HG03025 (cell line): ENCODE measurements around the gene FAM114A1.
"Not testable (repeated sequence)": the region's sequence is repeated elsewhere in the genome, so short reads cannot be mapped to it uniquely, and the experiment has no call there.

Source experiments
- ATAC-seq: cut with Tn5 transposase; IDR thresholded peaks from one replicate; pipeline ENCODE4 v1.9.1; 2021; ENCODE audit warnings: mild to moderate bottlenecking, moderate library complexity; ENCODE audit not compliant: unreplicated experiment, low FRiP score

Gene FAM114A1

GRCh38 chr4:38896940-38897339, 29.3 kb downstream of the FAM114A1 start:
- no peak for ATAC-seq

DNA sequence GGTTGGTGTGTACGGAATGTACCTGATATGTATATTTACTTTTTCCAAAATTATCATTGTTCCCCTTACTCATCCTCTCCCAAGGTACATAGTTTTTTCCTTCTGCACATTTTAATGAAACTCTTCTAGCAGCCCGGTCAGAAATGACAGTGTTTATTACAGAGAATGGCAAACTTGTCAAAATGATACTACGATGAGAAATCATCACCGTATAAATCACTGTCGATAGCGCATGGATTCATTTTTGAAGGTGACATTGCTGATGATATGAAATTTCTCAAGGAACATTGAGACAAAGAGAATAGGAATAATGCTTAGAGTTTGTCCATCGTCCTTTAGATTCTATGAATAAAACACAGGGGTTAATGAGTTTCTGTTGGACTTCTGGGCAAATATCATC, 30.6 kb downstream of the FAM114A1 start:
- ATAC-seq: no peak

DNA sequence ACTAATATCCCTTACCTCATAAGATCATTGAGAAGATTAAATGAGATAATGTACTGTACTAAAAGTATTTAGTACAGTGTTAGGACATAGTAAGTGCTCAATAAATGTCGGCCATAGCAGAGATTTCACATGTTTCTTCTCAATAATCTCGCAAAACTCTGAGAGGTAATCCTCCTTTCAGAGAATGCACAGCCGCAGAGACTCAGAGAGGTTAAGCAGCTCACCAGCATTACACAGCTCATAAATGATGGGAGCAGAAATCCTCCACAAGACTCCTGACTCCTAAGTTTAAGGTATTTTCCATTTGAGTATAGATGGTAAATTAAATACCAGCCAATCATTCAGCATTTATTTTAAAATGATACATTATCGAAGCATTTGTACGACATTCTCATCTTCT, 34.6 kb downstream of the FAM114A1 start:
- ATAC-seq: no peak

DNA sequence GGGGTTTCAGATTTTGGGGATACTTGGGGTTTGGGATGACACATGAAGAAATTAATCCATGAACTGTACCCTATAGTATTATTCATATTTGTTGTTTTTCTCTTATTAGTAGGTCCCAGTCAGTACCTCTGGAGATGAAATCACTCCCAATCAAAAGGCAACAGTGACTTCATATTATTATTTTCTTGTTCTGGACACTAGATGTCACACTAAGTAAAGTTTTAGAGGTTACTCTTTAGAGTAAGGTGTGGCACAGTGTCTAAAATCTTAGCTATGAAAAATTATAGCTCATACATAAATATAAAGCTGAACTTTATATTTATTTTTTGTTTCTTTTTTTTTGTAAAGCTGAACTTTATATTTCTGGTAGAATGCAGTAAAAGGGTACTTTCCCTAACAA, 35.1 kb downstream of the FAM114A1 start:
- ATAC-seq: no peak

DNA sequence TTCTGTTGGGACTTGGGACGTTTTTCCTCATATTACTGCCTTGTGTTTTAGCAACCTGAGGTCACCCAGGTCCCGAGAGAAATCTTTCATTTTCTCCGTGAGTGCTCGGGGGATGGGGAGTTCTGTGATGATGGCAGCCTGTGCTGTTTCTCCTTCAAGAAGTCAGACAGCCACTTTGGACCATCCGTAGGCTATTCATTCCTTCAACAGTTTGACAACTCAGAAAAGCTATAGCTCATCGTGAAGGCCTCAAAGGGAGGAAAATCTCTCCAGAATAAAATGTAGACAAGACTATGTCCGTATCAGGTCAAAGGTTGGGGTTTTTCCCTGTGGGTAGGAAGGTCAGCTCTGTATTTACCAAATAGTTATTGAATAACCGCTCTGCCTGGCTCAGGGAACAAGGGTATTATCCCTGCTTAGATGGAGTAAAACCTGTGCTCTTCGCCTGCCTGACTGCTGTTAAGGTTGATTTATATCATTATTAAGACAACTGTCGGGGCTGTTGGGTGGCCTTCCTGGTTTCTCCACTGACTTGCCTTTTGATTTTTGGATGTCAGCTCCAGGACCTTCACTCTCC, 36.6 kb downstream of the FAM114A1 start:
- no peak for ATAC-seq

DNA sequence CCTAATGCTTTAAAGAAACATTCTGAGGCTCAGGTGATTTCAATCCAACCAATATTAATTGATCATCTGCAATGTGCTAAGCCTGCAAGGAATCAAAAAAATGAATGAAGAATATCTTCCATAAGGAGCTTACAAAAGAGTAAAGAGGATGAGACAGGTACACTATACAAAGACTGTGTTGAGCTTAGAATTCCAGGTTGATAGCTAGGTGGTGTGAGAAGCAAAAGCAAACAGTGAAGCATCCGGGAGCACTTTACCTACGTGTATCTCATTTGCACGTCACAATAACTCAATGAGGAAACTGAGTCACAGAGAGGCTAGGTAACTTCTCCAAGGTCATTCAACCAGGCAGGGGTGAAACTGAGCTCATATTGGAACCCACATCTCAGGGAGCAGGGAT, 37.1 kb downstream of the FAM114A1 start:
- no peak for ATAC-seq

GRCh38 chr4:38905652-38906385, 38.2 kb downstream of the FAM114A1 start:
- no peak for ATAC-seq

GRCh38 chr4:38907696-38908270, 40.2 kb downstream of the FAM114A1 start:
- ATAC-seq: no peak

GRCh38 chr4:38909015-38909414, 41.4 kb downstream of the FAM114A1 start:
- no peak for ATAC-seq

- ATAC-seq: no peak
Measured at GRCh38 chr4:38911257-38911656, 43.7 kb downstream of the FAM114A1 start.

GRCh38 chr4:38914854-38915253, 47.2 kb downstream of the FAM114A1 start:
- no peak for ATAC-seq

- not testable (repeated sequence) for ATAC-seq
Measured at GRCh38 chr4:38916267-38916666, 48.7 kb downstream of the FAM114A1 start.

GRCh38 chr4:38917481-38918025, 49.9 kb downstream of the FAM114A1 start:
- ATAC-seq: no peak

GRCh38 chr4:38919494-38919893, 51.9 kb downstream of the FAM114A1 start:
- ATAC-seq: no peak

GRCh38 chr4:38920186-38920585, 52.6 kb downstream of the FAM114A1 start:
- no peak for ATAC-seq

- ATAC-seq: no peak
Measured at GRCh38 chr4:38920677-38921076, 53.1 kb downstream of the FAM114A1 start.

DNA sequence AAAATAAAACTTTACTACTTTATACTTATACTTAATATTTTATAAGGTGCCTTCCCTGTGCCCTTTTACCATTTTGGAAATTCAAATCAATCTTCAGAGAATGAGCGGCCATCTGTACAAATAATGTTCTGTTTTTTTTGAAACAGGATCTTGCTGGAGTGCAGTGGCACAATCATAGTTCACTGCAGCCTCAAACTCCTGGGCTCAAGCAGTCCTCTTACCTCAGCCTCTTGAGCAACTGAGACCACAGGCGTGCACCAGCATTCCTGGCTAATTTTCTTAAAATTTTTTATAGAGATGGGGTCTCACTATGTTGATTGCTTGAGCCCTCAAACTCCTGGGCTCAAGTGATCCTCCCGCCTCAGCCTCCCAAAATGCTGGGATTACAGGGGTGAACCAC, 53.5 kb downstream of the FAM114A1 start:
- no peak for ATAC-seq

GRCh38 chr4:38923746-38924145, 56.1 kb downstream of the FAM114A1 start:
- ATAC-seq: no peak

- ATAC-seq: no peak
Measured at GRCh38 chr4:38924353-38924752, 56.7 kb downstream of the FAM114A1 start.

DNA sequence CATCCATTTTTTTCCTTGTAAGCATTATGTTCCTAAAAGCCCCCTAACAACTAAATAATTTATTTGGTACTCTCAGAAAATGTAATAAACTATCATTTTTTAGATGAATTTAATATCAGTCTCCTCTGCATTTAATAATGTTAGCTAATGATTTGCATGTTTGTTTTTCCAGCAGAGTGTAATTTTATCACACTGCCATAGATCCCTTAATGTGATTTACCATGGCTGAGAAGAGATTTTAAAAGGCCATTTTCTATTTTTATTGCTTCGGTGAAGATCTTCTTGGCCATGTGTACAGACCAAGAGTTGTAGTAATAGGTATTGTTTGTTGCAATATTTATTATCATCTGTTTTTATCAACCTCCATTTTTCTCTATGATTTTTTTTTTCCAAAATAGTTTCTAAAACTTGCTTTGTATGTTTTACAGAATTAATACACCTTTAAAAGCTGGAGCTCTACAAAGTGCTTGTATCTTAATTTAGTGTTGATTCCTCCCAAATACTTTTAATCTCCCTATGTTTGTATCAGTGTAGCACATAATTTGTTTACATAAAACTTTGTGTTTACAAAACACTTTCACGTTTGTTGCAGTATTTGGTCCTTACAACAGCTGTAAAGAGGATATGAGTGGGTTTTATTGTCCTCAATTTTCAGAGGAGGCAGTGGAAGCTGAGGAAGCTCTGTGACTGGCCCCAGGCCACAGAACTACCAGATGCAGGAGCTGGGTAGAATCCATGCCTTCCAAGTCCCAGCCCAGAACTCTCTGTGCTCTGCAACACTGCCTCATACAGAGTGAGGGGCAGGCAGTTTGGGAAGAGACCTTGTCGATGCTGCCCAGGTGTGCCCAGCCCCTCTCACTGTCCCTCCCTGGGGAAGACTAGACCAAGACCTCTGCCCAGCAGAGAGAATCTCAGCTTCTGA, 58.1 kb downstream of the FAM114A1 start:
- no peak for ATAC-seq

GRCh38 chr4:38926896-38927295, 59.3 kb downstream of the FAM114A1 start:
- no peak for ATAC-seq
